Measurements from ENCODE around the gene KRTAP5-3.
"Not testable (repeated sequence)": the region's sequence is repeated elsewhere in the genome, so short reads cannot be mapped to it uniquely, and the experiment has no call there.

The KRTAP5-3 gene

DNA sequence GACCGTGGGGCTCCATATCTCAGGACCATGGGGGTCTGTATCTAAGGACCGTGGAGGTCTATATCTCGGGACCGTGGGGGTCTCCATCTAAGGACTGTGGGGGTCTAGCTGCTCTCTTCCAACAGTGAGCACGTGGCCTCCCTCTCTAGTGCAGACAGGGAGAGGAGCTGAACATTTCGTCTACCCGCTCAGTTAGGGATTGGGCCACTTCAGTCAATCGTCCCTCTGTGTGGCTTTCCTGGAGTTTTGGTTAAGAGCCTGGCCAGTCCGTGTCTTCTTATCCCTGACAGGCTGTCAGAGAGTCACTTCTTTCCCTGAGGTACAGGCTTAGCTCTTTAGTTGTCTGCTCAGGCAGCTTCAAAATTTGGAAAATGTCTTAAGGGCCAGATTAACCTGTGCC, 26.3 kb downstream of the KRTAP5-3 start:
- TF ChIP-seq, protein P1, sequence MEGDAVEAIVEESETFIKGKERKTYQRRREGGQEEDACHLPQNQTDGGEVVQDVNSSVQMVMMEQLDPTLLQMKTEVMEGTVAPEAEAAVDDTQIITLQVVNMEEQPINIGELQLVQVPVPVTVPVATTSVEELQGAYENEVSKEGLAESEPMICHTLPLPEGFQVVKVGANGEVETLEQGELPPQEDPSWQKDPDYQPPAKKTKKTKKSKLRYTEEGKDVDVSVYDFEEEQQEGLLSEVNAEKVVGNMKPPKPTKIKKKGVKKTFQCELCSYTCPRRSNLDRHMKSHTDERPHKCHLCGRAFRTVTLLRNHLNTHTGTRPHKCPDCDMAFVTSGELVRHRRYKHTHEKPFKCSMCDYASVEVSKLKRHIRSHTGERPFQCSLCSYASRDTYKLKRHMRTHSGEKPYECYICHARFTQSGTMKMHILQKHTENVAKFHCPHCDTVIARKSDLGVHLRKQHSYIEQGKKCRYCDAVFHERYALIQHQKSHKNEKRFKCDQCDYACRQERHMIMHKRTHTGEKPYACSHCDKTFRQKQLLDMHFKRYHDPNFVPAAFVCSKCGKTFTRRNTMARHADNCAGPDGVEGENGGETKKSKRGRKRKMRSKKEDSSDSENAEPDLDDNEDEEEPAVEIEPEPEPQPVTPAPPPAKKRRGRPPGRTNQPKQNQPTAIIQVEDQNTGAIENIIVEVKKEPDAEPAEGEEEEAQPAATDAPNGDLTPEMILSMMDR (IDR thresholded peaks at IDR 0.05; ENCODE audit: borderline replicate concordance, extremely low read depth, low read length, poor library complexity, severe bottlenecking), result no peak
- no peak for TF ChIP-seq EZH2 (IDR thresholded peaks at IDR 0.05; ENCODE audit: borderline replicate concordance, low read depth, low read length, severe bottlenecking)
- Histone ChIP-seq H4K20me1 (ENCODE audit: insufficient read depth, low read length) (no peaks in the 10 kb centered on the region), H2AFZ (ENCODE audit: low read depth, low read length) (no peak overlapping the region), H3K27ac (ENCODE audit: low read length) (no peak overlapping the region), H3K79me2 (ENCODE audit: insufficient read depth, low read length) (no peaks in the 10 kb centered on the region), H3K27me3 (ENCODE audit: insufficient read depth, low read length, poor library complexity) (no peaks in the 10 kb centered on the region), H3K4me1 (ENCODE audit: insufficient read depth, low read length) (no peaks in the 10 kb centered on the region), H3K4me2 (ENCODE audit: insufficient read depth, low read length) (no peak overlapping the region), H3K36me3 (ENCODE audit: insufficient read depth, low read length) (no peaks in the 10 kb centered on the region), H3K4me3 (ENCODE audit: low read depth in 1 of 2, low read length in 2 of 2) (no peak overlapping the region), H3K9ac (ENCODE audit: low read depth, low read length) (no peak overlapping the region), H3K9me3 (ENCODE audit: insufficient read depth, low read length, severe bottlenecking) (peaks cover 3% of the 10 kb centered on the region)
- DNase-seq, result no peak
- no peak for ATAC-seq (ENCODE audit: insufficient read depth, low read depth)

DNA sequence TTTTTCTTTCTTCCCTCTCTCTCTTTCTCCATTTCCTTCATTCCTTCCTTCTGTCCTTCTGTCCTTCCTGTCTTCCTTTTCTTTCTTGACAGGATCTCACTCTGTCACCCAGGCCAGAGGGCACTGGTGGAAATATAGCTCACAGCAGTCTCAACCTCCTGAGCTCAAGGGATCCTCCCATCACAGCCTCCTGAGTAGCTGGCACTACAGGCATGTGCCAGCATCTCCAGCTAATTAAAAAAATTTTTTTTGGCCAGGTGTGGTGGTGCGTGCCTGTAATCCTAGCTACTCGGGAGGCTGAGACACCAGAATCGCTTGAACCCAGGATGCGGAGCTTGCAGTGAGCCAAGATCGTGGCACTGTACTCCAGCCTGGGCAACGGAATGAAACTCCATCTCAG, 31.4 kb downstream of the KRTAP5-3 start:
- Histone ChIP-seq H3K9ac (ENCODE audit: low read depth, low read length) (no peak overlapping the region), H2AFZ (ENCODE audit: low read depth, low read length) (no peak overlapping the region), H3K27me3 (ENCODE audit: insufficient read depth, low read length, poor library complexity) (no peaks in the 10 kb centered on the region), H3K36me3 (ENCODE audit: insufficient read depth, low read length) (no peaks in the 10 kb centered on the region), H3K4me1 (ENCODE audit: insufficient read depth, low read length) (no peaks in the 10 kb centered on the region), H3K9me3 (ENCODE audit: insufficient read depth, low read length, severe bottlenecking) (no peaks in the 10 kb centered on the region), H3K4me2 (ENCODE audit: insufficient read depth, low read length) (no peak overlapping the region), H3K79me2 (ENCODE audit: insufficient read depth, low read length) (no peaks in the 10 kb centered on the region), H3K4me3 (ENCODE audit: low read depth in 1 of 2, low read length in 2 of 2) (no peak overlapping the region), H4K20me1 (ENCODE audit: insufficient read depth, low read length) (peaks cover 5% of the 10 kb centered on the region), H3K27ac (ENCODE audit: low read length) (no peak overlapping the region)
- TF ChIP-seq, protein P1 (IDR thresholded peaks at IDR 0.05; ENCODE audit: borderline replicate concordance, extremely low read depth, low read length, poor library complexity, severe bottlenecking), result no peak
- no peak for TF ChIP-seq EZH2 (IDR thresholded peaks at IDR 0.05; ENCODE audit: borderline replicate concordance, low read depth, low read length, severe bottlenecking)
- no peak for DNase-seq
- no peak for ATAC-seq (ENCODE audit: insufficient read depth, low read depth)

DNA sequence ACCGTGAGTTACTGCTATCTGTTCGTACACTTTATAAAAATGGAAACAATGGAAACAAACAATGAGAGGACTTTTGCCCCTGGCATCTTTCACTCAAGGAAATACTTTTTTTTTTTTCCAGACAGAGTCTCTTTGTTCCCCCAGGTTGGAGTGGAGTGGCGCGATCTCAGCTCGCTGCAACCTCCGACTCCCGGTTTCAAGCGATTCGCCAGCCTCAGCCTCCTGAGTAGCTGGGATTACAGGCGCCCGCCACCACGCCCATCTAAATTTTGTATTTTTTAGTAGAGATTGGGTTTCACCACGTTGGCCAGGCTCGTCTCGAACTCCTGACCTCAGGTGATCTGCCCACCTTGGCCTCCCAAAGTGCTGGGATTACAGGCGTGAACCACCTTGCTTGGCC, 32.5 kb downstream of the KRTAP5-3 start:
- not testable (repeated sequence) for H3K79me2 ChIP-seq (ENCODE audit: insufficient read depth, low read length); H3K27ac ChIP-seq (ENCODE audit: low read length); DNase-seq; ATAC-seq (ENCODE audit: insufficient read depth, low read depth); H3K4me1 ChIP-seq (ENCODE audit: insufficient read depth, low read length); H3K4me3 ChIP-seq (ENCODE audit: low read depth in 1 of 2, low read length in 2 of 2); H3K27me3 ChIP-seq (ENCODE audit: insufficient read depth, low read length, poor library complexity); H4K20me1 ChIP-seq (ENCODE audit: insufficient read depth, low read length); H3K9ac ChIP-seq (ENCODE audit: low read depth, low read length); H3K9me3 ChIP-seq (ENCODE audit: insufficient read depth, low read length, severe bottlenecking); H3K4me2 ChIP-seq (ENCODE audit: insufficient read depth, low read length); H2AFZ ChIP-seq (ENCODE audit: low read depth, low read length); H3K36me3 ChIP-seq (ENCODE audit: insufficient read depth, low read length)

DNA sequence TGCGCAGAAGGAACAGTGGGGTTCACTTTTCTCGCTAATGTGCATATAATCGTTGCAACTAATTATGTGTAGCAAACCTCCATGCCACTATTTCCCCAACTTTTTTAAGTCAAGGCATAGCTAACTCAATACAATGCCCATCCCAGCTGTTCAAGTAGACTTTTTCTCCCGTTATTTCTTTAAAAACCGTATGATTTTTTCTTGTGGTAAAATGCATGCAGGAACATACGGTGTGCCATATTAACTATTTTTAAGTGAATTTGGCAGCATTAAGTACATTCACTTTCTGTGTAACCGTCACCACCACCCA, 33.4 kb downstream of the KRTAP5-3 start:
- Histone ChIP-seq H3K4me3 (ENCODE audit: low read depth in 1 of 2, low read length in 2 of 2) (no peak overlapping the region), H3K4me2 (ENCODE audit: insufficient read depth, low read length) (no peak overlapping the region)

More for the DNA sequence above, 33.4 kb downstream of the KRTAP5-3 start:
- Histone ChIP-seq H3K9me3 (ENCODE audit: insufficient read depth, low read length, severe bottlenecking) (no peaks in the 10 kb centered on the region), H3K9ac (ENCODE audit: low read depth, low read length) (no peak overlapping the region), H2AFZ (ENCODE audit: low read depth, low read length) (no peak overlapping the region), H3K27me3 (ENCODE audit: insufficient read depth, low read length, poor library complexity) (no peaks in the 10 kb centered on the region), H3K4me1 (ENCODE audit: insufficient read depth, low read length) (no peaks in the 10 kb centered on the region), H3K27ac (ENCODE audit: low read length) (no peak overlapping the region), H3K36me3 (ENCODE audit: insufficient read depth, low read length) (no peaks in the 10 kb centered on the region), H4K20me1 (ENCODE audit: insufficient read depth, low read length) (peaks cover 5% of the 10 kb centered on the region), H3K79me2 (ENCODE audit: insufficient read depth, low read length) (no peaks in the 10 kb centered on the region)
- no peak for ATAC-seq (ENCODE audit: insufficient read depth, low read depth)
- no peak for DNase-seq
- TF ChIP-seq EZH2 (IDR thresholded peaks at IDR 0.05; ENCODE audit: borderline replicate concordance, low read depth, low read length, severe bottlenecking), result no peak
- TF ChIP-seq, protein P1 (IDR thresholded peaks at IDR 0.05; ENCODE audit: borderline replicate concordance, extremely low read depth, low read length, poor library complexity, severe bottlenecking), result no peak
